ENCODE data around the gene SPOCK2.

DNA sequence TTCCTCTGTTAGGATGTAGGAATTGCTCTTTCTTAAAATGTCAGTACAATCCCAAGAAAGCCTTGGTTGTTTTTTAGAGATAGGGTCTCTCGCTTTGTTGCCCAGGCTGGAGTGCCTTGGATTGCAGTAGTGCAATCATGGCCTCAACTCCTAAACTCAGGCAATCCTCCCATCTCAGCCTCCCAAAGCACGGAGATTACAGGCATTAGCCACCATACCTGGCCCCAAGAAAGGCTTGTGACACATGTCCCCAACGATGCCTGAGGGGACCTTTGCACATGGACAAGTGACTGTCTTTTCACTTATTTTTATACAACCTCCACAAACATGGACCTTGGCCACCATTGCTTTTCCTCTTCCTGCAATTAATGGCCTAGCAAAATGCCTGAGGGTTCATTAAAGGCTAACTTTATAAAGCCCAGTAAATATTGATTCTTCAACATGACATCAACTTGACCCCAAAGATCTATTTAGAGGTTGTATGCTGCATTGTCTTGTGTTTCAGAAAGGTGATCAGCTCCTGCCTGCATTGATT lies 10.0 kb upstream of the SPOCK2 start:
- TF ChIP-seq MEF2A (IDR thresholded peaks at IDR 0.05; ENCODE audit: borderline replicate concordance, low read depth) (no peak), NRF1 (IDR thresholded peaks at IDR 0.05; ENCODE audit: low read depth, low read length) (no peak)
